Naive thymus-derived CD8-positive, alpha-beta T cell (primary cell): ENCODE measurements around the gene USP27X. TPM values are rescaled to one million over a fixed set of nuclear protein-coding genes. Genes with fewer than 3 reads are reported as not detected.

Experiments
- ATAC-seq, 2 donors: fragments of 150-1000 bp; cut with Tn5 transposase in 1 of 2; sonication (Bioruptor Pico), chemical (Tn5 transposase) in 1 of 2; 1 replicate in 1 of 2; 2 replicates in 1 of 2; pipeline ENCODE4 v1.10.0; 2021; ENCODE audit warnings: mild to moderate bottlenecking in 2 of 2, moderate library complexity in 2 of 2
- POLR2A ChIA-PET: fragments of 350-600 bp; sonication (Branson Sonifier 250); formaldehyde crosslinking; loops from one replicate; lab custom pipeline; 2021; ENCODE audit warnings: antibody characterized with exemption; lab: Charles Lee
- DNase-seq, 10 donors: peaks; one replicate each; pipeline versions ENCODE4 v3.0.0 to v3.0.0-alpha.2; 2020 to 2022
- H3K27ac Mint-ChIP-seq, 10 donors: one replicate each; pipeline ENCODE4 v1.8.0; 2020 to 2022; ENCODE audit warnings: mild to moderate bottlenecking in 10 of 10, mixed read lengths in 10 of 10, moderate library complexity in 4 of 10, inconsistent platforms in 1 of 10
- H3K27me3 Mint-ChIP-seq, 5 donors: one replicate each; pipeline ENCODE4 v1.8.0; 2021 to 2022; ENCODE audit warnings: mixed read lengths in 5 of 5
- H3K36me3 Mint-ChIP-seq, 3 donors: one replicate each; pipeline ENCODE4 v1.8.0; 2020 to 2022; ENCODE audit warnings: mixed read lengths in 3 of 3, mild to moderate bottlenecking in 2 of 3, inconsistent platforms in 1 of 3
- H3K4me1 Mint-ChIP-seq, 4 donors: one replicate each; pipeline ENCODE4 v1.8.0; 2021 to 2022; ENCODE audit warnings: mixed read lengths in 4 of 4
- H3K4me3 Mint-ChIP-seq, 10 donors: one replicate each; pipeline ENCODE4 v1.8.0; 2020 to 2022; ENCODE audit warnings: mild to moderate bottlenecking in 10 of 10, mixed read lengths in 10 of 10, moderate library complexity in 6 of 10, inconsistent platforms in 1 of 10
- H3K9me3 Mint-ChIP-seq, 9 donors: one replicate each; pipeline ENCODE4 v1.8.0; 2020 to 2022; ENCODE audit warnings: mixed read lengths in 9 of 9, mild to moderate bottlenecking in 3 of 9, inconsistent platforms in 1 of 9, moderate library complexity in 1 of 9
- polyA plus RNA-seq, 3 donors: library from polyadenylated mRNA; unstranded; fragments of 300-500 nt; fragmentation: Illumina TruSeq; gene quantifications; one replicate each; pipeline ENCODE4 v1.2.3, GENCODE V29; 2021
- total RNA-seq, 8 experiments: library from RNA in 2 of 8; stranded (reverse) in 2 of 8; gene quantifications; one replicate each; pipeline ENCODE4 v1.2.3 and lab custom pipeline; 2021 to 2026

USP27X gene
- total and polyA plus RNA-seq, 5 experiments from 2014 or later, result 0.30 to 6.5 (median 0.60) TPM

DNA sequence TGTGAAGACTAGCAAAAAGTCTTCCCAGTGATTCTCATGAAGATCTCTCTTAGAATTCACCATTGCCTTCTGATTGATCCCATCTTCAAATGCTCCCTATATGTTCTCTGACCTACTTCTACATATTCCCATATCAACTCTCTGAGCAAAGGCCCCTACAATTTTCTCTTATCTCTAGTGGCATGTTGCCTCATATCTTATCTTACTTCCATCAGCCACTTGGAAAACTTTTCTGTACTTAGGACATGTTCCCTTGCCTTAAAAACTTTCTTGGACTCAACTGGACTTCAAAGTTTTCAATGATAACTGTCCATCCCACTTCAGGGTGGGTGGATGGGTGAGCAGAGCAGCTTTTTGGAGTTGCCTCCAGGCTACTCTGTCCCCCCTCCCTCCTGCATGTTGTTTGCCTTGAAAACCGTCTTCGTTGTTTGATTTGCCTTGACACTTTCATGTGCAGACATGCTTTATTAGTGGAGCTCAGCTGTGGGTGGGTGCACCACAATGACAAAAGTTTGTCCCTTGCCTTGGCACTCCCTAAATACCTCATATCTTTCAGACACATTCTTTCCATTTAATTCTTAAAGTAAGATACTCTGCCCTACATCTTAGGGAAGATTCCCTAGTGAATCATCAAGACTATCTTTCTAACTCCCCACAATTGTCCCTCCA, 18.3 kb upstream of the USP27X start:
- ATAC-seq (no peak), DNase-seq (no peak)
- peaks cover 0 to 7% (median 2%) of the 10 kb centered on the region in 5 donors for H3K27me3 Mint-ChIP-seq
- no peaks in the 10 kb centered on the region for H3K9me3 Mint-ChIP-seq
- no peak overlapping the region for H3K27ac Mint-ChIP-seq
- H3K4me1 Mint-ChIP-seq, result peaks cover 0 to 3% (median 0%) of the 10 kb centered on the region in 4 donors
- POLR2A ChIA-PET, result no interaction called here
- no peaks in the 10 kb centered on the region for H3K36me3 Mint-ChIP-seq
- no peak overlapping the region for H3K4me3 Mint-ChIP-seq

- Mint-ChIP-seq H3K27me3 (peaks cover 0 to 7% (median 2%) of the 10 kb centered on the region in 5 donors), H3K27ac (peak overlapping the region in 1 of 10 donors; percentile 5), H3K4me3 (no peak overlapping the region), H3K9me3 (no peaks in the 10 kb centered on the region), H3K36me3 (no peaks in the 10 kb centered on the region), H3K4me1 (peaks cover 0 to 3% (median 0%) of the 10 kb centered on the region in 4 donors)
- ATAC-seq (no peak), DNase-seq (no peak)
- POLR2A ChIA-PET, result no interaction called here
Measured at GRCh38 chrX:49862093-49862492, 17.2 kb upstream of the USP27X start.

DNA sequence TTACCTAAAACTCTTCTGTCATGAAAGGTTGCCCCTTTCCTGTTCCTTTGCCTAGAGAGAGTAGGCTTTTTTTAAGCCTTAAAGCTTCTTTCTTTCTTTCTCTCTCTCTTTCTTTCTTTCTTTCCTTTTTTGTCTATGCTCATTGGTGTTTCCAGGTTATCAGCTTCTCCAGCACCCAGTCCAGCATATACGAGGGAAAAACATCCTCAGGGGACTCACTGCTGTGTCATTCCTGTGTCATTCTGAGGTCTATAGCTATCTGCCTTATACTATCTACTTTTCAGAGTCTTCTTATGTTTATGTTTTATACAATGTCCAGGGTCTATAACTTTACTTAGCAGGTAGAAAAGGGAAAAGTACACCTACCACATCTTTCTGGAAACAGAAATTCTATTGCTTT, 10.5 kb upstream of the USP27X start:
- peaks cover 0 to 10% (median 4%) of the 10 kb centered on the region in 5 donors for H3K27me3 Mint-ChIP-seq
- POLR2A ChIA-PET, result no interaction called here
- no peak overlapping the region for H3K4me3 Mint-ChIP-seq
- H3K36me3 Mint-ChIP-seq, result no peaks in the 10 kb centered on the region
- peaks cover 0 to 2% (median 0%) of the 10 kb centered on the region in 4 donors for H3K4me1 Mint-ChIP-seq
- no peaks in the 10 kb centered on the region for H3K9me3 Mint-ChIP-seq
- ATAC-seq (no peak), DNase-seq (no peak)
- H3K27ac Mint-ChIP-seq, result no peak overlapping the region

- Mint-ChIP-seq H3K4me3 (peak overlapping the region in 4 of 10 donors; percentile 7 to 75 (median 47)), H3K4me1 (peaks cover 3 to 26% (median 17%) of the 10 kb centered on the region in 4 donors), H3K27me3 (no peaks in the 10 kb centered on the region), H3K36me3 (peaks cover 0 to 2% (median 0%) of the 10 kb centered on the region in 3 donors), H3K27ac (peak overlapping the region in 6 of 10 donors; percentile 60 to 89 (median 80)), H3K9me3 (no peaks in the 10 kb centered on the region)
- ATAC-seq, result no peak
- DNase-seq, result peak in 5 of 10 donors; percentile 6 to 33 (median 23)
- POLR2A ChIA-PET, result interaction anchor here (0.5 kb wide), 1 partner anchor 328 kb away, joined by 4 read pairs; the partner anchor contains the start of gene CCNB3
Measured at GRCh38 chrX:49876750-49877149, 2.5 kb upstream of the USP27X start.

DNA sequence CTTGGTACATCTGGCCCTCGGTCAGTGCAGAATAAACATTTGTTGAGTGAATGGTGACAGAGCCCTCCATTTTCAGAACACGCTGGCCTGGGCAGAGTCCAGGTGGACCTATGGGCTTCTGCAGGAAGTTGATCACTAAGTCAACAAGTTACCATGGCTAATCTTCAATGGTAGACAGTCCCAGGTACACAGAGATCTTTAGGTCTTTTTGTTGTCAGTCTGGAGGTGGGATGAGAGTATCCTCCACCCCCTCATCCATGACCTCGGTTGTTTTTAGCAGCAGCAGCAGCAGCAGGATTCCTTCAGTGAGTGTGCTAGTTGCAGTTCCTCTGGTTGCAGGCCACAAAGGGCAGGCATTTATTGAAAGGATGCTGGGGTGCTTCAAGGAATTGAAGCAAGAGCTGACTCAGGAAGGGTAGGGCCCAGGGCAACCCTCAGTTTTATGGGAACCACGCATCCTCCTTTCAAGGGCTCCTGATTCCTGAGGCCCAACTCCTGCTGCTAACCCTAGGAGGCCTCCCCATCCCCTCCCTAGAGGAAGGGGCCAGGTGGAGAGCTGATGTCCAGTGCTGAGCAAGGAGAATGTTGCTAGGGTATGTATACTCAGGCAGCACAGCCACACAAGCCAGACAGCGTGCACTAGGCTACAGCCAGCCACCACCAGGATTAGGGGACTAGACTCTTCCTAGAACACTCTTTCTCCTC, 1.7 kb upstream of the USP27X start:
- Mint-ChIP-seq H3K27ac (peak overlapping the region in 7 of 10 donors; percentile 47 to 74 (median 69)), H3K9me3 (no peaks in the 10 kb centered on the region), H3K36me3 (peaks cover 0 to 2% (median 0%) of the 10 kb centered on the region in 3 donors), H3K4me3 (peak overlapping the region in 1 of 10 donors; percentile 14), H3K4me1 (peaks cover 5 to 31% (median 21%) of the 10 kb centered on the region in 4 donors), H3K27me3 (no peaks in the 10 kb centered on the region)
- POLR2A ChIA-PET, result interaction anchor here (0.5 kb wide), 1 partner anchor 327 kb away, joined by 4 read pairs; the partner anchor contains the start of gene CCNB3
- DNase-seq (no peak), ATAC-seq (no peak)

- H3K4me1 Mint-ChIP-seq, result peaks cover 5 to 36% (median 24%) of the 10 kb centered on the region in 4 donors
- ATAC-seq (no peak), DNase-seq (no peak)
- POLR2A ChIA-PET, result interaction anchor here (2.0 kb wide), 1 partner anchor 44 kb away, joined by 7 read pairs; the partner anchor contains the start of gene CLCN5
- H3K27ac Mint-ChIP-seq, result peak overlapping the region in 8 of 10 donors; percentile 47 to 89 (median 87)
- peaks cover 0 to 2% (median 0%) of the 10 kb centered on the region in 3 donors for H3K36me3 Mint-ChIP-seq
- H3K4me3 Mint-ChIP-seq, result peak overlapping the region in 9 of 10 donors; percentile 75 to 89 (median 79)
- H3K27me3 Mint-ChIP-seq, result no peaks in the 10 kb centered on the region
- H3K9me3 Mint-ChIP-seq, result no peaks in the 10 kb centered on the region
Measured at GRCh38 chrX:49878128-49878833, 1.0 kb upstream of the USP27X start.

GRCh38 chrX:49879656-49880277, 483 bp downstream of the USP27X start:
- POLR2A ChIA-PET, result interaction anchor here (2.0 kb wide), 1 partner anchor 43 kb away, joined by 7 read pairs; the partner anchor contains the start of gene CLCN5
- ATAC-seq (peak; percentile 26 to 31), DNase-seq (peak in 1 of 10 donors; percentile 21)
- H3K4me1 Mint-ChIP-seq, result peaks cover 8 to 43% (median 31%) of the 10 kb centered on the region in 4 donors
- no peaks in the 10 kb centered on the region for H3K27me3 Mint-ChIP-seq
- H3K27ac Mint-ChIP-seq, result peak overlapping the region in 9 of 10 donors; percentile 71 to 90 (median 85)
- peaks cover 0 to 5% (median 0%) of the 10 kb centered on the region in 3 donors for H3K36me3 Mint-ChIP-seq
- peak overlapping the region; percentile 76 to 90 (median 84) for H3K4me3 Mint-ChIP-seq
- H3K9me3 Mint-ChIP-seq, result no peaks in the 10 kb centered on the region

DNA sequence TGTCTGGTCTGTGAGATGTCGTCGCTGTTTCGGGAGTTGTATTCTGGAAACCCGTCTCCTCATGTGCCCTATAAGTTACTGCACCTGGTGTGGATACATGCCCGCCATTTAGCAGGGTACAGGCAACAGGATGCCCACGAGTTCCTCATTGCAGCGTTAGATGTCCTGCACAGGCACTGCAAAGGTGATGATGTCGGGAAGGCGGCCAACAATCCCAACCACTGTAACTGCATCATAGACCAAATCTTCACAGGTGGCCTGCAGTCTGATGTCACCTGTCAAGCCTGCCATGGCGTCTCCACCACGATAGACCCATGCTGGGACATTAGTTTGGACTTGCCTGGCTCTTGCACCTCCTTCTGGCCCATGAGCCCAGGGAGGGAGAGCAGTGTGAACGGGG, 1.4 kb downstream of the USP27X start:
- no peaks in the 10 kb centered on the region for H3K9me3 Mint-ChIP-seq
- no peak for ATAC-seq
- H3K27ac Mint-ChIP-seq, result no peak overlapping the region
- POLR2A ChIA-PET, result no interaction called here
- no peak for DNase-seq
- peaks cover 8 to 43% (median 31%) of the 10 kb centered on the region in 4 donors for H3K4me1 Mint-ChIP-seq
- peaks cover 0 to 5% (median 0%) of the 10 kb centered on the region in 3 donors for H3K36me3 Mint-ChIP-seq
- peak overlapping the region in 8 of 10 donors; percentile 8 to 85 (median 28) for H3K4me3 Mint-ChIP-seq
- H3K27me3 Mint-ChIP-seq, result no peaks in the 10 kb centered on the region

DNA sequence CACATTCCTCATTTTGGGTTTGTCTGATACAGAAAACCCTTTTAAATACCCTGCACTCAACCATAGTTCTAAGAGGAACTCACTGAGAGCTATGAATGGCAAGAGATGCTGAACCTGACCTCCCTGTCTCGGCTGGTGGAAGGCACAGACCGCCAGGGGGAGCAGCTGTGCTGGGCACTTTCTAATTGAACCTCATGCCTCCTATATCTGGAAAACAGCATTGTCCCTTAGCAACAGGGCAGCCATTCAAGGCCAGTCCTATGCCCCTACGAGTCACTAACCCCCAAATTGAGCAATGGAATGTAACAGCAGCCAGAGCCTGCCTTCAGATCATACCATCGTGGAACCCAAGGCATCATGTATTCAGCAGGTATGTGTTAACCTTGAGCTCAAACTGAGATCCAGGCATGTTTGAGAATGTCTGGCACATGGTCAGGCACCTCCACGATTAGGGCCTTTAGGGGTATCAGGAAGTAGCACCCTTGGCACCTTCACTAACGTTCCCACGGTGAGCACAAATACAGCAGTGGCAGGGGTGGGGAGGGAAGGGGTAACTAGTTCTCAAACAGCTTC, 5.1 kb downstream of the USP27X start:
- DNase-seq, result peak; percentile 12 to 63 (median 40)
- peak; percentile 17 to 18 for ATAC-seq
- H3K4me3 Mint-ChIP-seq, result peak overlapping the region in 1 of 10 donors; percentile 4
- H3K9me3 Mint-ChIP-seq, result no peaks in the 10 kb centered on the region
- H3K36me3 Mint-ChIP-seq, result peaks cover 0 to 6% (median 0%) of the 10 kb centered on the region in 3 donors
- POLR2A ChIA-PET, result no interaction called here
- peak overlapping the region in 1 of 10 donors; percentile 47 for H3K27ac Mint-ChIP-seq
- peaks cover 0 to 3% (median 0%) of the 10 kb centered on the region in 5 donors for H3K27me3 Mint-ChIP-seq
- H3K4me1 Mint-ChIP-seq, result peaks cover 8 to 34% (median 27%) of the 10 kb centered on the region in 4 donors

DNA sequence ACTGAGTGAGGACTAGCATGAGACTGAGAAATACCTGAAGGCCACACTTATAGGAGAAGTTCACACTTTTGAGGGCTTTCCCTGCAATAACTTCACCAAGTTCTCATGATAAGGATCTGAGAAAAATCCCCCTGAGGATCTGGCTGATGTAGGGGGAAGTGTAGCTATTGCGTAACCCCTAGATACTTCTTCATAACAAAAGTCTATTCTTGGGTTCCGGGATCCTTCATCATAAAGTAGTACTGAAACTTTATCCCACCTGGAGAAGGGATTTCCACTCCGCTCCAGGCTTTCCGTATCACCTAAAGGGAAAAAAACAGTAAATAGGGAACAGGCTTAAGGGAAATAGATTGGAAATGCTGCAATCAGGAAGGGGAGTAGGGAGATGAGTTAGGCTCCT, 13.3 kb downstream of the USP27X start:
- ATAC-seq, result no peak

DNA sequence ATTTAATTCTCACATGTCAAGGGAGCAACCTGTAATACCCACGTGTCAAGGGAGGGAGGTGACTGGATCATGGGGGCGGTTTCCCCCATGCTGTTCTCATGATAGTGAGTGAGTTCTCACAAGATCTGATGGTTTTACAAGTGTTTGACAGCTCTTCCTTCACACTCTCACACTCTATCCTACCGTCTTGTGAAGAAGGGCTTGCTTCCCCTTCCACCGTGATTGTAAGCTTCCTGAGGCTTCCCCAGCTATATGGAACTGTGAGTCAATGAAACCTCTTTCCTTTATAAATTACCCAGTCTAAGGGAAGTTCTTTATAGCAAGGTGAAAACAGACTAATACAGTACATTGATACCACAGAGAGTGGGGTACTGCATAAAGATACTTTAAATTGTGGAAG, 17.7 kb downstream of the USP27X start:
- no peak overlapping the region for H3K4me3 Mint-ChIP-seq
- peaks cover 0 to 25% (median 11%) of the 10 kb centered on the region in 9 donors for H3K9me3 Mint-ChIP-seq
- no peaks in the 10 kb centered on the region for H3K4me1 Mint-ChIP-seq
- peaks cover 2 to 12% (median 12%) of the 10 kb centered on the region in 3 donors for H3K36me3 Mint-ChIP-seq
- H3K27me3 Mint-ChIP-seq, result peaks cover 10 to 22% (median 13%) of the 10 kb centered on the region in 5 donors
- POLR2A ChIA-PET, result no interaction called here
- ATAC-seq, result no peak
- no peak overlapping the region for H3K27ac Mint-ChIP-seq
- DNase-seq, result no peak

More for the DNA sequence above, 13.3 kb downstream of the USP27X start:
- H3K4me1 Mint-ChIP-seq, result no peaks in the 10 kb centered on the region
- no peak overlapping the region for H3K4me3 Mint-ChIP-seq
- peaks cover 9 to 11% (median 10%) of the 10 kb centered on the region in 5 donors for H3K27me3 Mint-ChIP-seq
- peaks cover 2 to 11% (median 9%) of the 10 kb centered on the region in 3 donors for H3K36me3 Mint-ChIP-seq
- peaks cover 0 to 17% (median 6%) of the 10 kb centered on the region in 9 donors for H3K9me3 Mint-ChIP-seq
- no peak for DNase-seq
- H3K27ac Mint-ChIP-seq, result no peak overlapping the region
- POLR2A ChIA-PET, result no interaction called here
